Osteoblast (primary cell): ENCODE results near the gene IGFBP4. TPM values are rescaled to one million over a fixed set of nuclear protein-coding genes. Genes with fewer than 3 reads are reported as not detected.
A peak's percentile ranks its signal among the peaks of the same experiment; 100 is the strongest.

Source experiments
- DNase-seq: peaks from one replicate; pipeline ENCODE4 v3.0.0; 2011; ENCODE audit warnings: low spot score, mixed read lengths; ENCODE audit not compliant: insufficient read length; ENCODE audit errors: missing footprints
- H2AFZ ChIP-seq: 2 replicates; pipeline ENCODE4 v1.6.0; 2011; ENCODE audit warnings: mild to moderate bottlenecking, low read length
- H3K27ac ChIP-seq: 2 replicates; pipeline ENCODE4 v1.5.1; 2011; ENCODE audit warnings: mild to moderate bottlenecking, low read depth, low read length, moderate library complexity
- H3K27me3 ChIP-seq: 2 replicates; pipeline ENCODE4 v1.6.0; 2012; ENCODE audit warnings: mild to moderate bottlenecking, control low read depth, inconsistent platforms, low read length, moderate library complexity; ENCODE audit not compliant: insufficient read depth
- H3K36me3 ChIP-seq: 2 replicates; pipeline ENCODE4 v1.5.1; 2011; ENCODE audit warnings: mild to moderate bottlenecking, low read length, control low read depth, moderate library complexity; ENCODE audit not compliant: insufficient read depth
- H3K4me1 ChIP-seq: 2 replicates; pipeline ENCODE4 v1.5.1; 2011; ENCODE audit warnings: mild to moderate bottlenecking, low read length, control low read depth, moderate library complexity; ENCODE audit not compliant: insufficient read depth
- H3K4me2 ChIP-seq: 2 replicates; pipeline ENCODE4 v1.6.0; 2011; ENCODE audit warnings: mild to moderate bottlenecking, low read length; ENCODE audit not compliant: insufficient read depth
- H3K4me3 ChIP-seq: fragments of 200-600 bp; sonication (generic); 3 replicates; pipeline ENCODE4 v1.5.1; 2012; ENCODE audit warnings: mild to moderate bottlenecking, low read length, inconsistent platforms; ENCODE audit not compliant: insufficient read depth
- H3K79me2 ChIP-seq: 2 replicates; pipeline ENCODE4 v1.6.0; 2012; ENCODE audit warnings: mild to moderate bottlenecking, low read length, control low read depth, inconsistent platforms; ENCODE audit not compliant: insufficient read depth
- H3K9me3 ChIP-seq: 2 replicates; pipeline ENCODE4 v1.5.1; 2011; ENCODE audit warnings: low read depth, low read length, control low read depth
- H4K20me1 ChIP-seq: 2 replicates; pipeline ENCODE4 v1.6.0; 2012; ENCODE audit warnings: mild to moderate bottlenecking, low read length, control low read depth; ENCODE audit not compliant: insufficient read depth
- CTCF ChIP-seq: IDR thresholded peaks from 2 replicates; pipeline ENCODE4 v1.5.1; 2011; ENCODE audit warnings: mild to moderate bottlenecking, low read depth, low read length, moderate library complexity; ENCODE audit errors: extremely low read depth
- total RNA-seq: library from RNA; depleted of rRNA; stranded (reverse); fragments of >200 nt; gene quantifications from 2 replicates; pipeline ENCODE4 v1.2.3, GENCODE V29; 2012

The IGFBP4 gene
- total RNA-seq, result 666 and 801 TPM in 2 replicates

GRCh38 chr17:40443196-40443987, at the start of gene IGFBP4:
Gene IGFBP4 (plus strand): TSS chr17:40443450. CDS start chr17:40443736, 286 bp downstream.
- TF ChIP-seq CTCF, result peak; percentile 20
- Histone ChIP-seq H3K27me3 (no peaks in the 10 kb centered on the region), H3K4me3 (peak within 1 kb of the TSS; percentile 92), H3K27ac (peak within 1 kb of the TSS; percentile 83), H3K4me1 (peaks cover 36% of the 10 kb centered on the region), H2AFZ (peak within 1 kb of the TSS; percentile 80), H4K20me1 (peaks cover 45% of the 10 kb centered on the region), H3K36me3 (peaks cover 44% of the 10 kb centered on the region), H3K4me2 (peak within 1 kb of the TSS; percentile 81), H3K9me3 (no peaks in the 10 kb centered on the region), H3K79me2 (peaks cover 54% of the 10 kb centered on the region)
- DNase-seq, result peak; percentile 95

GRCh38 chr17:40399185-40399584, 44.1 kb upstream of the IGFBP4 start:
- no peak overlapping the region for H3K4me3 ChIP-seq
- H2AFZ ChIP-seq, result peak overlapping the region; percentile 57
- peak overlapping the region; percentile 18 for H3K4me2 ChIP-seq
- no peaks in the 10 kb centered on the region for H3K9me3 ChIP-seq
- no peaks in the 10 kb centered on the region for H3K79me2 ChIP-seq
- H4K20me1 ChIP-seq, result no peaks in the 10 kb centered on the region
- H3K4me1 ChIP-seq, result no peaks in the 10 kb centered on the region
- H3K36me3 ChIP-seq, result peaks cover 69% of the 10 kb centered on the region
- no peaks in the 10 kb centered on the region for H3K27me3 ChIP-seq
- peak; percentile 65 for TF ChIP-seq CTCF
- peak overlapping the region; percentile 3 for H3K27ac ChIP-seq
- DNase-seq, result no peak

- Histone ChIP-seq H3K27me3 (no peaks in the 10 kb centered on the region), H3K4me2 (peak overlapping the region; percentile 41), H4K20me1 (no peaks in the 10 kb centered on the region), H2AFZ (peak overlapping the region; percentile 83), H3K79me2 (peaks cover 4% of the 10 kb centered on the region), H3K27ac (peak overlapping the region; percentile 43), H3K4me3 (peak overlapping the region; percentile 21), H3K36me3 (peaks cover 64% of the 10 kb centered on the region), H3K9me3 (no peaks in the 10 kb centered on the region), H3K4me1 (no peaks in the 10 kb centered on the region)
- peak; percentile 19 for TF ChIP-seq CTCF
- DNase-seq, result no peak
Measured at GRCh38 chr17:40402668-40403067, 40.6 kb upstream of the IGFBP4 start.

GRCh38 chr17:40404003-40404402, 39.2 kb upstream of the IGFBP4 start:
- no peaks in the 10 kb centered on the region for H3K27me3 ChIP-seq
- no peak for DNase-seq
- H3K79me2 ChIP-seq, result peaks cover 6% of the 10 kb centered on the region
- H3K4me1 ChIP-seq, result no peaks in the 10 kb centered on the region
- TF ChIP-seq CTCF, result no peak
- no peak overlapping the region for H3K27ac ChIP-seq
- peak overlapping the region; percentile 58 for H2AFZ ChIP-seq
- H4K20me1 ChIP-seq, result no peaks in the 10 kb centered on the region
- H3K36me3 ChIP-seq, result peaks cover 56% of the 10 kb centered on the region
- no peak overlapping the region for H3K4me3 ChIP-seq
- H3K4me2 ChIP-seq, result no peak overlapping the region
- no peaks in the 10 kb centered on the region for H3K9me3 ChIP-seq
